OCI-M2 (cell line): ENCODE results near the gene PBXIP1.
"Not testable (repeated sequence)": the region's sequence is repeated elsewhere in the genome, so short reads cannot be mapped to it uniquely, and the experiment has no call there.

Source experiments
- DNase-seq: peaks from one replicate; lab custom pipeline; 2025; ENCODE audit not compliant: unreplicated experiment; lab: John Stamatoyannopoulos, UW

The PBXIP1 gene

DNA sequence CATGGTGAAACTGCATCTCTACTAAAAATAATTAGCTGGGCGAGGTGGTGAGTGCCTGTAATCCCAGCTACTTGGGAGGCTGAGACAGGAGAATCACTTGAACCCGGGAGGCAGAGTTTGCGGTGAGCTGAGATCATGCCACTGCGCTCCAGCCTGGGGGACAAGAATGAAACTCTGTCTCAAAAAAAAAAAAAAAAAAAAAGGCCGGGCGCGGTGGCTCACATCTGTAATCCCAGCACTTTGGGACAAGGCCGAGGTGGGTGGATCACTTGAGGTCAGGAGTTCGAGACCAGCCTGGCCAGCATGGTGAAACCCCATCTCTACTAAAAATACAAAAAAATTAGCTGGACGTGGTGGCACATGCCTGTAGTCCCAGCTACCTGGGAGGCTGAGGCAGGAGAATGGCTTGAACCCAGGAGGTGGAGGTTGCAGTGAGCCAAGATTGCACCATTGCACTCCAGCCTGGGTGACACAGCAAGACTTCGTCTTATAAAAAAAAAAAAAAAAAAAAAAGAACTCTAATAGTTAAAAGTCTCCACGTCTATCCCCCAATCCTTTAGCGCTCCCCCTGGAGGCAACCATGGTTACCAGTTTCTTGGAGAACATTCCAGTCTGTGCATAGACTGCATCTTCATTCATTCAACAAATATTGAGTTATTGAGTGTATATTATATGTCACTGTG lies 39.5 kb upstream of the PBXIP1 start:
- DNase-seq: not testable (repeated sequence)

GRCh38 chr1:154994591-154994990 lies 38.7 kb upstream of the PBXIP1 start:
- DNase-seq: no peak

DNA sequence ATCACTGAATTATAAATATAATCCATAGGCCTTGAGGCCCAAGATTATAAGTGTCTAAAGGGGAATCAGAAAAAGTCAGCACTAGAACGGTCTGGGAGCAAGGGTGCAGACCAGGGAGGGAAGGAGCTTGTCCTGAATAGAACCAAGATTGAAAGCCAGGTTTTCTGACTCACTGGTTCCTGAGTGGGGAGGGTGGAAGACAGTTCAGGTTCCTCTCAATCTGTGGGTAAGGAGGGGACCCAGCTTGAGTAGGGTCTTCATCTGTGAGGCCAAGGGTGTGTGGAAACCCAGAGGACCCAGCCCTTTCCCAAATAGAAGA lies 38.3 kb upstream of the PBXIP1 start:
- no peak for DNase-seq

GRCh38 chr1:154993572-154994268 lies 37.8 kb upstream of the PBXIP1 start, which contains the start of gene LENEP:
Gene LENEP (plus strand): TSS chr1:154993586. CDS start chr1:154993608, 22 bp downstream.
- no peak for DNase-seq

DNA sequence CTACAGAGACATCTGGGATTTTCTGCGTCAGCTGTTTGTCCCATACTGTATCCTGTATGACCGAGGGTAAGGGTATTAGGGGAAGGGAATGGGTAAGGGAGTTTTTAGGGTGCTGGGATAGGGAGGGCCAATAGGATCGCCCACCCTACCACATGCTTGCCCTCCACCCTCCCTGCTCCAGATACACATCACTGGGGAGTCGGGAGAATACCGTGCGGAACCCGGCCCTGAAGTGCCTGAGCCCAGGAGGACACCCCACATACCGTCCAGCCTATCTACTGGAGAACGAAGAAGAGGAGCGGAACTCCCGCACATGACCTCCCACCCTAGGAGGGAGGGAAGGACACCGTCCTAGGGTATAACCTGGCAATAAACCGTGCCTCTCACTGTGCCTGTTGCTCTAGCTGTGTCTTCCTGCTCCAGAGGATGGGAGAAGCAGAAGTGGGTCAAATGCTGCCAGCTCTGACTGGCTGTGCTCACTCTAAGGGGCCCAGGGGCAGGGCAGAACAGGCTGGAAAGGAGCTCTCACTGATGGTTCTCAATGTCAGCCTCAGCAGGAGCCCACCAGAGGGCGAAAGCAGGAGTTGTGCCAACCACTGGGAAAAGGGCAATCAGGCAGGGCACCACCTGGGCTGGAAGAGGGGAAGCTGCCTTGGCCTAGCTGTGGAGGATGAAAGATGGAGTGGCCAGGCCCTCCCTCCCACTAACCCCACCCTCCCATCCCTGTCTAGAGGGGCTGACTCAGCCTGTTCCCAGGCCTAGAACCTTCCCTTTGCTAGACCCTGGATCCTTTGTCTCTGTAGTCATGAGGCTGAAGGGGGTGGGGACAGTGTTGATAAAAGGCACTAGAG lies 37.0 kb upstream of the PBXIP1 start:
- DNase-seq: peak; percentile 34

- no peak for DNase-seq
Measured at GRCh38 chr1:154990276-154990675, 34.4 kb upstream of the PBXIP1 start.

DNA sequence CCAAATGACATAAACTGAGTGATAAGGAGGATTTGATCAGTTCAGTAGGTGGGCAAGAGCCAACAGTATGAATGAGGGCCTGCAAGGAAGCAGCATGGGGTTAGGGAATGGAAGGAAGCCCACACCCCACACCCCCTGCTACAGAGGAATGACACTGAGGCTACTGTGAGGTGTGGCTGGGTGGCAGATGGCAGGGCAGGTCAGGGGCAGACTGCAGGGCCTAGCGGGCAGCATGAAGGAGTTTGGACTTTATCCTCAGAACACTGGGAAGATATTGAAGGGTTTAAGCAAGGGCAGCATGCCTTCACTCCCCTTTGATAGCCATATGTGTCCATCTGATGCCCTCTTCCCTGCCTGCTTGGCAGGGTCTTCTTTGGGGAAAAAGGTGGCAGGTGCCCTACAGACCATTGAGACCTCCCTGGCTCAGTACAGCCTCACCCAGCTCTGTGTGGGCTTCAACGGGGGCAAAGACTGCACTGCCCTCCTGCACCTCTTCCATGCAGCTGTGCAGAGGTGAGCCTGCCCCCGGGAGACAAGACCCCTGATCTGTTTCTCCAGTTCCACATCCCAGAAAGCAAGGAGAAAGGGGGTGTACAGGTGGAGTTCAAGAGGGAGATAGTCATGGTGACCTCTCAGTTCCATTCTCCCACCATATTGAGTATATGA lies 33.4 kb upstream of the PBXIP1 start:
- DNase-seq: no peak

DNA sequence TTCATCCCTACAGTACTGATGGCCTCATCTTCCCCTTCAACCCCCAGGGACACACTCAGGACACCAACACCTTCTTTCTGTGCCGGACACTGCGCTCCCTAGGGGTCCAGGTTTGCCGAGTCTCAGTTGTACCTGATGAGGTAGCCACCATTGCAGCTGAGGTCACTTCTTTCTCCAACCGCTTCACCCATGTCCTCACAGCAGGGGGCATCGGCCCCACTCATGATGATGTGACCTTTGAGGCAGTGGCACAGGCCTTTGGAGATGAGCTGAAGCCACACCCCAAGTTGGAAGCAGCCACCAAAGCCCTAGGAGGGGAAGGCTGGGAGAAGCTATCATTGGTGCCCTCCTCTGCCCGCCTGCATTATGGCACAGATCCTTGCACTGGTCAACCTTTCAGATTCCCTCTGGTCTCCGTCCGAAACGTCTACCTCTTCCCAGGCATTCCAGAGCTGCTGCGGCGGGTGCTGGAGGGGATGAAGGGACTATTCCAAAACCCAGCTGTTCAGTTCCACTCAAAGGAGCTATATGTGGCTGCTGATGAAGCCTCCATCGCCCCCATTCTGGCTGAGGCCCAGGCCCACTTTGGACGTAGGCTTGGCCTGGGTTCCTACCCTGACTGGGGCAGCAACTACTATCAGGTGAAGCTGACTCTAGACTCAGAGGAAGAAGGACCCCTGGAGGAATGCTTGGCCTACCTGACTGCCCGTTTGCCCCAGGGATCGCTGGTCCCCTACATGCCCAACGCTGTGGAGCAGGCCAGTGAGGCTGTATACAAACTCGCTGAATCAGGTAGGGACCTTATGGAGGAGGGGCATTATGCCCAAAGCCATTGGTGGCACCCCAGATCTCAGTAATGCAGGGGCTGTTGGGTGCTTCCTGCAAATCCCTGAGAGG lies 32.4 kb upstream of the PBXIP1 start:
- no peak for DNase-seq

GRCh38 chr1:154987326-154987725 lies 31.4 kb upstream of the PBXIP1 start:
- no peak for DNase-seq

- not testable (repeated sequence) for DNase-seq
Measured at GRCh38 chr1:154986736-154987135, 30.8 kb upstream of the PBXIP1 start.

DNA sequence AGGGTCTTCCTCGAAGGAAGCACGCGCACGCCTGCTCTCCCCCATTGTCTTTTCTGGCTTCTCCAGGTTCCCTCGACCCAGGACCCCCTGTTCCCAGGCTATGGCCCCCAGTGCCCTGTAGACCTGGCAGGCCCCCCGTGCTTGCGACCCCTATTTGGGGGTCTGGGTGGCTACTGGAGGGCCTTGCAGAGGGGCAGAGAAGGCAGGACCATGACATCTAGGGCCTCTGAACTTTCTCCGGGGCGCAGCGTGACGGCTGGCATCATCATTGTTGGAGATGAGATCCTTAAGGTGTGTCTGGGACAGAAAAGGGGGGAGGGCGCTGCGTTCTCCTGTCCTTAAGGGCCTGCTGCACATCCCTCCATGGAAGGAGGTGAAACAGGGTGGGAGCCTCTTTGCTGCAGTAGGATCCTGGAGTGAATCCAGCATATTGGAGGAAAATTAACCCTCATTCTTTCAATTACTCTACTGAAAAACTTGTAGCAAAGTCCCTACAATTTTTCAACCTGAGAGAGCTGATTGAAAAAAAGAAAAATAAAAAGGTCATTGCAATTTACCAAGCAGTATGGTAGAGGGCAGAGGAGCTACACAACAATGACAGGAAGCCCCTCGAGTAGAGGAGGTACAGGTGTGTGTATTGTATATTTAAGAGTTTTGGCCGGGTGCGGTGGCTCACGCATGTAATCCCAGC lies 28.0 kb upstream of the PBXIP1 start:
- no peak for DNase-seq

DNA sequence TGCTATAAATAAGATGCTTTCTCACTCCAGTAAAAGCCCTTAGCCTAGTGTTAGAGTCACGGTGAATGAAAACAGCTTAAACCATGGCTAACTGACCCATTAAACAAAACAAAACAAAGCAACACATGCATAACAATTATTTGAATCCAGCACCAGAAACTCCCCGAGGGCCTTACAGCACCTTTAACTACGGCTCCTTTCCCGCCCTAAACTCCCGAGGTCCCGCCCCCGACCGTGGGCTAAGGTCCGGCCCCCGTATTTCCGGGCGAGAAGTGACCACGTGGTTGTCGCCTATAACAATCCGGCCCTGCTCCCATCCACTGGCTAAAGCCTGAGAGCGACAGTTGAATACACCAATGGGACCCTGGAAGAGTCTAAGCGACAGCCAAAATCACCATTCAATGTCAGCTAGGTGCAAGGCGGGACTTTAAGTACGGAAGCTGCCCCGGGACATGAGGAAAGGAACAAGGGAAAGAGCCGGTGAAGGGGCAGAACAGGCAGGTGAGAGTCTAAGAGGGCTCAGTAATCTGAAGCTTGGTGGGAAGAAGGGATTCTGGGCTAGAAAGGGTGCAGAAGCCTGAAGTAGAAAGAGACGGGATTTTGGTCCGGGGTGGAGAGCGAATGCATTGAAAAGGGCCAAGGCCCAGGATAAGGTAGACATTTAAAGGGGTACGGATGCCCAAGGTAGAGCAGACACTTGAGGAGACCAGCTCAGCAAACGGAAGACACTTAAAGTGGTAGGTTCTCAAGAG lies 27.2 kb upstream of the PBXIP1 start, which contains the start of gene FLAD1:
Gene FLAD1 (plus strand): TSS at position 448 of the 752 bp plus-strand sequence. CDS start 351 bp downstream, outside the sequence.
- peak; percentile 78 for DNase-seq

DNA sequence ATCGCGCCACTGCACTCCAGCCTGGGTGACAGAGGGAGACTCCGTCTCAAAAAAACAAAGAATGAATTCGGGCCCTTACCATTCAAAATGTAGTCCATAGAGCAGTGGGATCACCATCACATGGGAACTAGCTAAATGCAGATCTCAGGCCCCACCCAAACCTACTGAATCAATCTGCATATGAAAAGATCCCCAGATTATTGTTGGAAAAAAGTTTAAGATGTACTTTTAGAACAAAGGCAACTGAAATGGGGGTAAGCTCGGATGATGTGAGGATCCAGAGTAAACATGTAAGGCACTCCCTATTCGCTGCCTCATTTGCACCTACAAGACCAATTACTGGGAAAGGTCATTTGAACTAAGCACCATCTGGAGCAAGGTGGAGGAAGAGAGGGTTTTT lies 26.4 kb upstream of the PBXIP1 start:
- DNase-seq: no peak

GRCh38 chr1:154978360-154978759 lies 22.5 kb upstream of the PBXIP1 start:
- DNase-seq: no peak

- not testable (repeated sequence) for DNase-seq
Measured at GRCh38 chr1:154977762-154978161, 21.9 kb upstream of the PBXIP1 start.

DNA sequence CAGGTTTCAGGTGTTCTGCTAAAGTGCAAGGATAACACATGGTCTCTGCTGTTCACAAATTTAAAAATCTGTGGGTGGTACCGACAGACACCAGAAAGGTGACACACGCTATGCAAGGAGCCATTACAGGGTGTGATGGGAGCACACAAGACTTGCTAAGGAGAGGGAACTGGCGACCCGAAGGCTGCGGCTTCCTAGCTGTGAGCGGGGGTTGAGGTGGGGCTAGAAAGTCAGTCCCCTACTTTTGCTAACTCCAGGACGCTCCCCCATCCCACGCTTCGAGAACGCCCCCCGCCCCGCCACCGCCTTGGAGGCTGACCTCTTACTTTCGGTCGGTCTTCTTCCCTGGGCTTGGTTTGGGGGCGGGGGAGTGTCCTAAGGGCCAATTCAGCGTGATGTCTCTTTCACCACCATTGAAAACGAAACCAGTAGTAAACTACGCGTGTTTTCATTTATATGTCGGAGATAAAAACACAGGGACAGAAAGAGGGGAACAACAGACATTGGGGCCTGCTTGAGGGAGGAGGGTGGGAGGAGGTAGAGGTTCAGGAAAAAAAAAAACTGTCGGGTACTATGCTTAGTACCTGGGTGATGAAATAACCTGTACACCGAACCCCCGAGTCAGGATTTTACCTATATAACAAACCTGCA lies 19.6 kb upstream of the PBXIP1 start:
- DNase-seq: no peak

DNA sequence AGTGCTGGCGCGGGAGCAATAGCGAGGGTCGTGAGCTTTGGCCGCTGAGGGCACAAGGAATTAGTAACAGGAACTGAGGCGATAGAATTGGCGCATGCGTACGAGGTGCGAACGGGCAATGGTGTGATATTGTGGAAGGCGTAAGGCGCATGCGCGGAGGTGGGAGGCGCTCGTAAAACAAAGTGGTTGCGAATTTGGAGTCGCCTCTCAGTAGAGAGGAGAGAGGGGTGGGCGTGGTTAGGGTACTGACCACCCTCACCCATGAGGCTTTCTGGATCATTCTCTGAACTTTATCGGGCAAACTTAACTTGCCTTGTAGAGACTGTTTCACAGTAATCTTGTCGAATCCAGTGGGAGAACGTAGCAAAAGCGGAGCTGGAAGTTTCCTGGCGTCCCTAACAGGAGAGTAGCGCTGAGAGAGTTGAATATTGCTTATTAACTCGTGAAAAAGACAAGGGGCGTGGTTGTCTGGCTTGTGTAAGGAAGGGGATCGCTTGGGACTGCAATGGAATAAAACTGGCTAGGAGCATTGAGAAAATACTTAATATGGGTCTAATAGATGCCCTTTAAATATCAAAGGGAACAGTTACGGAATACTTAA lies 19.0 kb upstream of the PBXIP1 start:
- peak; percentile 91 for DNase-seq
